ENCODE results near the gene CALM1.

- no peak for TF ChIP-seq CTCF (IDR thresholded peaks at IDR 0.05)
- TF ChIP-seq POLR2A (IDR thresholded peaks at IDR 0.05), result no peak
These were observed 42.0 kb downstream of the CALM1 start for GRCh38 chr14:90438841-90439240.
